ENCODE data around the gene KCNJ5.

KCNJ5 gene

GRCh38 chr11:128893578-128894285 is 2.6 kb downstream of the KCNJ5 start:
- ChIA-PET CTCF (interaction anchor here (0.6 to 1.2 kb wide), 4 partner anchors 9 to 1163 kb away, joined by 3 to 5 read pairs (median 4); no protein-coding TSS in a partner anchor), POLR2A (ENCODE audit: low non-redundant PET) (no interaction called here)
- DNase-seq (ENCODE audit: low spot score) = no peak
- H3K27ac ChIP-seq = no peak overlapping the region
- no peak for TF ChIP-seq CTCF (conservative IDR thresholded peaks at IDR 0.05; ENCODE audit: low read depth)

- ChIA-PET CTCF (interaction anchor here (0.6 kb wide), 1 partner anchor 249 kb away, joined by 3 read pairs; no protein-coding TSS in a partner anchor), POLR2A (ENCODE audit: low non-redundant PET) (no interaction called here)
- TF ChIP-seq CTCF (conservative IDR thresholded peaks at IDR 0.05; ENCODE audit: low read depth) = no peak
- DNase-seq (ENCODE audit: low spot score) = no peak
- H3K27ac ChIP-seq = no peak overlapping the region
Measured at GRCh38 chr11:128894286-128894681, 3.1 kb downstream of the KCNJ5 start.

- CTCF ChIA-PET = no interaction called here
- no peak for DNase-seq (ENCODE audit: low spot score)
- H3K27ac ChIP-seq = no peak overlapping the region
- POLR2A ChIA-PET (ENCODE audit: low non-redundant PET) = no interaction called here
- no peak for TF ChIP-seq CTCF (conservative IDR thresholded peaks at IDR 0.05; ENCODE audit: low read depth)
Measured at GRCh38 chr11:128894685-128895084, 3.5 kb downstream of the KCNJ5 start.

GRCh38 chr11:128895526-128895925 is 4.4 kb downstream of the KCNJ5 start:
- H3K27ac ChIP-seq = 0 out of 2 replicates have a peak overlapping the region, but pooled peaks have one; percentile 1
- no peak for TF ChIP-seq CTCF (conservative IDR thresholded peaks at IDR 0.05; ENCODE audit: low read depth)
- no peak for DNase-seq (ENCODE audit: low spot score)
- ChIA-PET CTCF (interaction anchor here (0.5 kb wide), 1 partner anchor 56 kb away, joined by 3 read pairs; no protein-coding TSS in a partner anchor), POLR2A (ENCODE audit: low non-redundant PET) (no interaction called here)

- CTCF ChIA-PET = no interaction called here
- POLR2A ChIA-PET (ENCODE audit: low non-redundant PET) = no interaction called here
- no peak for TF ChIP-seq CTCF (conservative IDR thresholded peaks at IDR 0.05; ENCODE audit: low read depth)
- H3K27ac ChIP-seq = no peak overlapping the region
- DNase-seq (ENCODE audit: low spot score) = no peak
Measured at GRCh38 chr11:128896356-128896755, 5.2 kb downstream of the KCNJ5 start.

GRCh38 chr11:128897826-128898225 is 6.7 kb downstream of the KCNJ5 start:
- ChIA-PET POLR2A (ENCODE audit: low non-redundant PET) (no interaction called here), CTCF (no interaction called here)
- no peak for TF ChIP-seq CTCF (conservative IDR thresholded peaks at IDR 0.05; ENCODE audit: low read depth)
- no peak for DNase-seq (ENCODE audit: low spot score)
- H3K27ac ChIP-seq = no peak overlapping the region

Measured in RWPE1 (cell line).